Right ventricle myocardium inferior (tissue), 1 donor: ENCODE results near the gene ADAMTS14. TPM values are rescaled to one million over a fixed set of nuclear protein-coding genes. Genes with fewer than 3 reads are reported as not detected.
"Not testable (repeated sequence)": the region's sequence is repeated elsewhere in the genome, so short reads cannot be mapped to it uniquely, and the experiment has no call there.

ENCODE experiments used
- ATAC-seq: fragments of 200-7000 bp; cut with Tn5 transposase; one replicate; pipeline ENCODE4 v1.9.1; 2020; ENCODE audit warnings: mild to moderate bottlenecking, moderate library complexity
- DNase-seq: peaks from one replicate; pipeline ENCODE4 v3.0.0; 2021; ENCODE audit errors: missing footprints
- intact Hi-C: fragments of 100-400 bp; cut with DNase I; formaldehyde crosslinking; loops from one replicate; pipeline ENCODE4 v1.11.0; 2022
- long read RNA-seq: library from polyadenylated mRNA; unstranded; transcript quantifications from one replicate; pipeline ENCODE4 v2.0.0, GENCODE V29; 2021
- total RNA-seq: library from RNA; stranded (reverse); fragmentation: NEBNext Ultra II Directional; extraction: Animal tissue kit (Norgen Biotek cat#: 25700); gene quantifications from one replicate; pipeline ENCODE4 v1.2.1, GENCODE V29; 2021
- donor health status: DM: no; HTN: yes; CAD: no; lungs with severe emphysema.

The ADAMTS14 gene, protein sequence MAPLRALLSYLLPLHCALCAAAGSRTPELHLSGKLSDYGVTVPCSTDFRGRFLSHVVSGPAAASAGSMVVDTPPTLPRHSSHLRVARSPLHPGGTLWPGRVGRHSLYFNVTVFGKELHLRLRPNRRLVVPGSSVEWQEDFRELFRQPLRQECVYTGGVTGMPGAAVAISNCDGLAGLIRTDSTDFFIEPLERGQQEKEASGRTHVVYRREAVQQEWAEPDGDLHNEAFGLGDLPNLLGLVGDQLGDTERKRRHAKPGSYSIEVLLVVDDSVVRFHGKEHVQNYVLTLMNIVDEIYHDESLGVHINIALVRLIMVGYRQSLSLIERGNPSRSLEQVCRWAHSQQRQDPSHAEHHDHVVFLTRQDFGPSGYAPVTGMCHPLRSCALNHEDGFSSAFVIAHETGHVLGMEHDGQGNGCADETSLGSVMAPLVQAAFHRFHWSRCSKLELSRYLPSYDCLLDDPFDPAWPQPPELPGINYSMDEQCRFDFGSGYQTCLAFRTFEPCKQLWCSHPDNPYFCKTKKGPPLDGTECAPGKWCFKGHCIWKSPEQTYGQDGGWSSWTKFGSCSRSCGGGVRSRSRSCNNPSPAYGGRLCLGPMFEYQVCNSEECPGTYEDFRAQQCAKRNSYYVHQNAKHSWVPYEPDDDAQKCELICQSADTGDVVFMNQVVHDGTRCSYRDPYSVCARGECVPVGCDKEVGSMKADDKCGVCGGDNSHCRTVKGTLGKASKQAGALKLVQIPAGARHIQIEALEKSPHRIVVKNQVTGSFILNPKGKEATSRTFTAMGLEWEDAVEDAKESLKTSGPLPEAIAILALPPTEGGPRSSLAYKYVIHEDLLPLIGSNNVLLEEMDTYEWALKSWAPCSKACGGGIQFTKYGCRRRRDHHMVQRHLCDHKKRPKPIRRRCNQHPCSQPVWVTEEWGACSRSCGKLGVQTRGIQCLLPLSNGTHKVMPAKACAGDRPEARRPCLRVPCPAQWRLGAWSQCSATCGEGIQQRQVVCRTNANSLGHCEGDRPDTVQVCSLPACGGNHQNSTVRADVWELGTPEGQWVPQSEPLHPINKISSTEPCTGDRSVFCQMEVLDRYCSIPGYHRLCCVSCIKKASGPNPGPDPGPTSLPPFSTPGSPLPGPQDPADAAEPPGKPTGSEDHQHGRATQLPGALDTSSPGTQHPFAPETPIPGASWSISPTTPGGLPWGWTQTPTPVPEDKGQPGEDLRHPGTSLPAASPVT
- total RNA-seq: 0.43 TPM
- long read RNA-seq, partial matches to known transcripts: 0 of 1 reads
- long read RNA-seq, other reads (novel, unspliced or antisense): 1 of 1 reads

DNA sequence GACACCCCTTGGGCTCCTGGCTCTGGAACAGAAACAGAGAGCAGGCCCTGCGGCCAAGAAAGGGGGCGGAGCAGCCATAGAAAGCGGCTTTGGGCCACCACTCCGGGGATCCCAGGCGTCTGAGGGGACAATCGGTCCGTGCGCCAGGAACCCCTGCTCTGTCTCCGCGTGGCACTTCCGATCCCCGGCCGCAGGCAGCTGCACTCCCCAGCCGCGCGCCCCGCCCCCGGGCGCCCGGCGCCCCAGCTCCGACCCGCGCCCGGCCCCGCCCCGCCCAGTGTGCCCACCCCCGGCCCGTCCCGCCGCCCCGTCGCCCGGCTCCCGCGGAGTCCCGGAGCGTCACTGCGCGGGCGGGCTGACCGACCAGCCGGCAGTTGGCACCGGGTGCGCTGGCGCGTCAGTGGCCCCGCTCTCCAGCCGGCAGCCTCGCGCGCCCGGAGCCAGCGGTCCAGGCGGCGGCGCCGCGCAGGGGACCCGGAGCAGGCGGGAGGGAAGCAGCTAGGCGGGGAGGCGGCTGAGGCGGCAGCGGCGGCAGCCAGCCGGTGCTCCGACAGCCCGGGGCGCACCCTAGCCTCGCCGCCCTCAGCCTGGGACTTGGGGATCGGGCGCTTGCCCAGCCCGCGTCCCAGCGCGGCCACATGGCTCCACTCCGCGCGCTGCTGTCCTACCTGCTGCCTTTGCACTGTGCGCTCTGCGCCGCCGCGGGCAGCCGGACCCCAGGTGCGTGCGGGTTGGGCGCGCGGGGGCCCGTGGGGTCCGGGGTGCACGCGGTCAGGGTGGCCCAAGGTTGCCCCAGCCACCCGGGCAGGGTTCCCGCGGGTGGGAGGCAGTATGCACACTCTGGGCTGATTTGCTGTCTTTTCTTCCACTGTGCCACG lies at the start of gene ADAMTS14:
Gene ADAMTS14 (plus strand): TSS at position 342 of the 878 bp plus-strand sequence. CDS start 297 bp downstream, at position 639.
- DNase-seq (peak; percentile 67), ATAC-seq (peak; percentile 45)
- intact Hi-C loops: loop anchor here (5.0 kb wide), 2 partner anchors 100 to 115 kb away; no protein-coding TSS in a partner anchor

DNA sequence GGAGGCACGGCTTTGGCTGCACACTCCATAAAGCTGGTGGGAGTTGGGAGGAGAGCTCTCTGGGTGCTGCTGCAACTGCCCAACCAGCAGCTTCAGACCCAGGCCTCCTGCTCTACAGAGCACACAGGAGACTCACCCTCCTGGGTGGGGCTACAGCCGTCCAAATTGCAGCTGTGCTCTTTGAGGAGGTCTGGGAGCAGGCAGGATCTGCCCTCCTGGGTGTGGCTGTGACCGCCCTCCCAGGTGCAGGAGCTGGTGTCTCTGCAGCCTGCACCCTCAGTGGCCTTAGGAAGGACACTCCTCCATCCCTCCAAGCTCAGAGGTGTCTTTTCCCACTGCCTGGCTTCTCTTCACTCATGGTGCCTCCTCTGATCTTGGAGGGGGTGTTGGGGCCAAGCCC lies 49.8 kb upstream of the ADAMTS14 start:
- ATAC-seq: no peak
- DNase-seq: no peak
- intact Hi-C loops: no loop called here

DNA sequence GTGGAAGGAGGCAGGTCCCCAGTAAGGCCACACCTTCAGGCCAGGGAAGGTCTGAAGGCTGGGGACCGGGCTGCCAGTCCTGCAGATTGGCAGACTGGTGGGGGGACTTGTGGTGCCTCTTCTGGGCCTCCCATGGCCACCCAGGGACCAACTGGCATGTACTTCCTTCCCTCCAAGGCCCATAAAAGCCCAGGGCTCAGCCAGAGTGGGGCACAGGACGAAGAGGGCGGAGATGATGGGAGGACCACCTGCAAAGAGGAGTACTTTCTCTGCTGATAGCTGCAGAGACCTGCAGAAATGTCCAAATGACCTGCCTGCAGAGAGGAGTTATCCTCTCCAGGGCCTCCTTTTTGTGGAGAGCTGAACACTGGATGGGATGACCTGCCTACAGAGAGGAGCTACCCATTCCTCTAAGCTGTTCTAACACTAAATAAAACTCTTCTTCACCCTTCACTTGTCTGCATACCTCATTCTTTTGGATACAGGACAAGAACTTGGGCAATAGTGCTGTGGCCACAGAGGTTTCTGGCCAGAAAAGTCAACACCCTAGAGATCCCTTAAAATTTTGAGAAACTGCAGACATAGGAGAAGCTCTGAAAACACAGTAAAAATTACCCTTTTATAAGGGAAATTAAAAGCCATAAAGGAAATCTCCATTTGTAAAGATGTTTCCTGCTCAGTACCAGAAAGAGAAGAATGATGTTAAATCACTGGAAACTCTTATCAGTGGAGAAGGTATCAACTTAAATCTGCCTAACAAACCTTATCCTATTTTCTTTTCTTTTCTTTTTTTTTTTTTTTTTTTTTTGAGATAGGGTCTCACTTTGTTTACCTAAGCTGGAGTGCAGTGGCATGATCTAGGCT lies 49.1 kb upstream of the ADAMTS14 start:
- intact Hi-C loops: no loop called here
- ATAC-seq: peak; percentile 85
- no peak for DNase-seq

DNA sequence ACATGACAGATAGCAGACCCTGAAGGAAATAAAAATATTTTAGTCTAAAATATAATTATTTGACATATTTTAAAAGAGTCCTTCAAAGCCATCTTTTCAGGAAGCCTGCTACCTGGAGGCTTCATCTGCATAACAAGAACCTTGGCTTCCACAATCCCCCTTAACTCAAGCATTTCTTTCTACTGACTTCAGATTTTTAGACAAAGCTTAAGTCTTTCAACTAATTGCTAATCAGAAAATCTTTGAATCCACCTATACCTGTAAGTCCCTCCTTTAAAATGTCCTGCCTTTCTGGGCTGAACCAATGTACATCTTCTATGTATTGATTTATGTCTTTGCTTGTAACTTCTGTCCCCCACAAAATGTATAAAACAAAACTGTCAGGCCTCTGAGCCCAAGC lies 46.2 kb upstream of the ADAMTS14 start:
- no peak for DNase-seq
- ATAC-seq: no peak
- intact Hi-C loops: no loop called here

DNA sequence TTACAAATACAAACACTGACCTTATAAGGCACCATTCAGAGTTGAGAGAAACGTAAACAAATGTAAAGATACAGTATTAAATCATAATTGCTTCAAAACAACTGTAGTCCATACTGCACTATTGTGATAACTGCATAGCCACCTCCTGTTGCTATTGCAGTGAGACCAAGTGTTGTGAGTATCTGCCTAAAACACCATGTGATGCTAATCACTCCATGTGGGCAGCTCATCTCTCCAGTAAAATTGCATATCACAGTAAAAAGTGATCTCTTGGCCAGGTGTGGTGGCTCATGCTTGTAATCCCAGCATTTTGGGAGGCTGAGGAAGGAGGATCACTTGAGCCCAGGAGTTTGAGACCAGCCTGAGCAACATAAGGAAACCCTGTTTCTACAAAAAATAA lies 43.0 kb upstream of the ADAMTS14 start:
- no peak for ATAC-seq
- intact Hi-C loops: no loop called here

DNA sequence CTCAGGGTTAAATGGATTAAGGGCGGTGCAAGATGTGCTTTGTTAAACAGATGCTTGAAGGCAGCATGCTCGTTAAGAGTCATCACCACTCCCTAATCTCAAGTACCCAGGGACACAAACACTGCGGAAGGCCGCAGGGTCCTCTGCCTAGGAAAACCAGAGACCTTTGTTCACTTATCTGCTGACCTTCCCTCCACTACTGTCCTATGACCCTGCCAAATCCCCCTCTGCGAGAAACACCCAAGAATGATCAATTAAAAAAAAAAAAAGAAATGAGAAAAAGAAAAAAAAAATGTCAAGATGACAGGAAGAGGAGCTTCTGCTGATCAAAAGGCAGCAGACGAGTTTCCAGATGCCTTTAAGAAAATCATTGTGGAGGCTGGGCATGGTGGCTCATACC lies 40.6 kb upstream of the ADAMTS14 start:
- DNase-seq, intact Hi-C loops, ATAC-seq: not testable (repeated sequence)

More for the DNA sequence above, 43.0 kb upstream of the ADAMTS14 start:
- DNase-seq: no peak

DNA sequence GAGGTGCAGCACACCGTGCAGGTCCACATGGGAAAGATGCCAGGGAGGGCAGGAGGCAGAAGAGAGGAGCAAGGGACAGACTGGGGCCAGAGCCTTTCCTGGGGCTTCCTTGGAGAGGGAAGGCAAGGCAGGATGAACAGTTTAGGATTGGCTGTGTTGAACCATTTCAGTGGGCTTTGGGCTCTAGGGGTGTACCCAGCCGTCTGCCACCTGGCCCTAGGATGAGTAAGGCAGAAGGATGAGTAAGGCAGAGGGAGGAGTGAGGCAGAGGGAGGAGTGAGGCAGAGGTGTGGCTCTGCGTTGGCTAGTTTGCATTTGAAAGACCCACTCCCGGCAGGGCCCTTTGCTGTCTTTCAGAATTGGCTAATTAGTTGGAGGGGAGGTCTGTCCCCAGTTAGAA lies 38.3 kb upstream of the ADAMTS14 start:
- ATAC-seq (no peak), DNase-seq (no peak)
- intact Hi-C loops: no loop called here

DNA sequence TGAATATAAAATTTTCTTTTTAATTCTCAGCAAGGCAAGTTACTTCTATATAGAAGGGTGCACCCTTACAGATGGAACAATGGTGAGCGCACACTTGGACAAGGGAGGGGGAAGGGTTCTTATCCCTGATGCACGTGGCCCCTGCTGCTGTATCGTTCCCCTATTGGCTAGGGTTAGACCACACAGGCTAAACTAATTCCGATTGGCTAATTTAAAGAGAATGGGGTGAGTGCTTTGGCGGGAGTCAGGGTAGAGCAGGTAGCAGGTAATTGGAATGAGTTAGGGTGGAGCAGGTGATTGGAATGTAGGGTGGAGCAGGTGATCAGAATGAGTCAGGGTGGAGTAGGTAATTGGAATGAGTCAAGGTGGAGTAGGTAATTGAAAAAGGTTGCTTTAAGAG lies 37.8 kb upstream of the ADAMTS14 start:
- intact Hi-C loops, ATAC-seq, DNase-seq: not testable (repeated sequence)

DNA sequence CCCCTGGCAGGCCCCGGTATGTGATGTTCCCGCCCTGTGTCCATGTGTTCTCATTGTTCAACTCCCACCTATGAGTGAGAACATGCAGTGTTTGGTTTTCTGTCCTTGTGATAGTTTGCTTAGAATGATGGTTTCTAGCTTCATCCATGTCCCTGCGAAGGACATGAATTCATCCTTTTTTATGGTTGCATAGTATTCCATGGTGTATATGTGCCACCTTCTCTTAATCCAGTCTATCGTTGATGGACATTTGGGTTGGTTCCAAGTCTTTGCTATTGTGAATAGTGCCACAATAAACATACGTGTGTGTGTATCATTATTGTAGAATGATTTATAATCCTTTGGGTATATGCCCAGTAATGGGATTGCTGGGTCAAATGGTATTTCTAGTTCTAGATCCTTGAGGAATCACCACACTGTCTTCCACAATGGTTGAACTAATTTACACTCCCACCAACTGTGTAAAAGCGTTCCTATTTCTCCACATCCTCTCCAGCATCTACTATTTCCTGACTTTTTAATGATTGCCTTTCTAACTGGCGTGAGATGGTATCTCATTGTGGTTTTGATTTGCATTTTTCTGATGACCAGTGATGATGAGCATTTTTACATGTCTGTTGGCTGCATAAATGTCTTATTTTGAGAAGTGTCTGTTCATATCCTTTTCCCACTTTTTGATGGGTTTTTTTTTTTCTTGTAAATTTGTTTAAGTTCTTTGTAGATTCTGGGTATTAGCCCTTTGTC lies 32.5 kb upstream of the ADAMTS14 start:
- DNase-seq, ATAC-seq, intact Hi-C loops: not testable (repeated sequence)

DNA sequence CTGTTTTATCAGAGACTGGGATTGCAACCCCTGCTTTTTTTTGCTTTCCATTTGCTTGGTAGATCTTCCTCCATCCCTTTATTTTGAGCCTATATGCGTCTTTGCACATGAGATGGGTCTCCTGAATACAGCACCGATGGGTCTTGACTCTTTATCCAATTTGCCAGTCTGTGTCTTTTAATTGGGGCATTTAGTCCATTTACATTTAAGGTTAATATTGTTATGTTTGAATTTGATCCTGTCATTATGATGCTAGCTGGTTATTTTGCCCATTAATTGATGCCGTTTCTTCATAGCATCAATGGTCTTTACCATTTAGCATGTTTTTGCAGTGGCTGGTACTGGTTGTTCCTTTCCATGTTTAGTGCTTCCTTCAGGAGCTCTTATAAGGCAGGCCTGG lies 29.0 kb upstream of the ADAMTS14 start:
- intact Hi-C loops: not testable (repeated sequence)

DNA sequence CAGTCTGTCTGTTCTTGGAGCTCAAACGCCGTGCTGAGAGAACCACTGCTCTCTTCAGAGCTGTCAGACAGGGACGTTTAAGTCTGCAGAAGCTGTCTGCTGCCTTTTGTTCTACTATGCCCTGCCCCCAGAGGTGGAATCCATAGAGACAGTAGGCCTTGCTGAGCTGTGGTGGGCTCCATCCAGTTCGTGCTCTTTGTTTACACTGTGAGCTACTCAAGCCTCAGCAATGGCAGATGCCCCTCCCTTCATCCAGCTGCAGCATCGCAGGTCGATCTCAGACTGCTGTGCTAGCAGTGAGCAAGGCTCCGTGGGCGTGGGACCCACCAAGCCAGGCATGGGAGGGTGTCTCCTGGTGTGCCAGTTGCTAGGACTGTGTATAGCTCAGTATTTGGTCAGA lies 27.3 kb upstream of the ADAMTS14 start:
- ATAC-seq, intact Hi-C loops, DNase-seq: not testable (repeated sequence)

More for the DNA sequence above, 29.0 kb upstream of the ADAMTS14 start:
- DNase-seq, ATAC-seq: not testable (repeated sequence)

DNA sequence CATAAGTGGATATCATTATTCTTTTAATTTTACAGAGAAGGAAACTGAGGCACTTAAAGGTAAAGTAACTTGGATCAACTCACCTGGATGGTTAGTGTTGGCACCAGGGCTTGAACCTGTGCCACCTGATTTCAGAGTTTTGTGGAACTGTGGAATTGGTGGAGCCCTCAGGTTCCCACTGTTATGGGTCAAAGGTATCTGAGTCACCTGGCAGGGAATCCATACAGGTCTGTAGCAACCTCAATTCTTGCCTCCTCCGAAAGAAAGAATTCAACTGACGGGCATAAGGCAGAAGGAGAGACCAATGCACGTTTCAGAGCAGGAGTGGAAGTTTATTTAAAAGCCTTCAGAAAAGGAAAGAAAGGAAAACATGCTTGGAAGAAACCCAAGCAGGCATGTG lies 25.2 kb upstream of the ADAMTS14 start:
- ATAC-seq: no peak
- intact Hi-C loops: no loop called here
- DNase-seq: no peak

DNA sequence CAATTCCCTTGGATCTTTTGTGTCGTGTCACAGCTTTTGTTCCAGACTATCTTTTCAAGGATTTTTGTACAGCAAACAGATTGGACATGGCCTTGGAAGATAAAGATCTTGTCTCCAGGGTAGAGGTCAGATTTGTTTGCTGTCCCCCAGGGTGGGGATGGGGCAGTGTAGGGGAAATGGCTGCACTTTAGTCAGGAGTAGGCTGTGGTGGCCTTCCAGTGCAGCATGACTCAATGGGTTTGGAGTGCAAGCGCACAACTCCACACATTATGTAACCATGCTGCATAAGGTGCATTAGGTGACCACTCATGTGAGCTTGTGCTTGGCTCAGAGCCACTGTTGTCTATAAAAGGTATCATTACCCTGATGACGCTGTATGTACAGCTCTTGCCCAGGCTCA lies 23.9 kb upstream of the ADAMTS14 start:
- ATAC-seq (no peak), DNase-seq (no peak)
- intact Hi-C loops: no loop called here

DNA sequence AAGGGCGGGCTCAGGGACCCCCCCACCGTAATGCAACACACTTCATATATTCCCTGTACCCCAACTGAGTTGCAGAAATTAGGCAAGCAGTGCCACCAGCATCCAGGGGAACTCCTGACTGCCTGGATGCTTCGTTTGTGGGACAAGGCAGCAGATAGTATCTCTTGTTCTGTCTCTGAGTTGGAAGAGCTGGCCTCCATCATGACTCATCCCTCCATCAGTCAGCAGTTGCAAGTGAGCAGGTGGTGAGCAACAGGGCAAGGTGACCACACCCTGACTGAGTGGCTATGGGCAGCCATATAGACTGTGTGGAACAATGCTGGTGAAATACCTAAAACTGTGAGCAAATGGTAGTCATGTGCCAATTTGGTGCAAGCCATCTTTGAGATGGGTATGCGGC lies 22.8 kb upstream of the ADAMTS14 start:
- no peak for DNase-seq
- ATAC-seq: no peak
- intact Hi-C loops: no loop called here

DNA sequence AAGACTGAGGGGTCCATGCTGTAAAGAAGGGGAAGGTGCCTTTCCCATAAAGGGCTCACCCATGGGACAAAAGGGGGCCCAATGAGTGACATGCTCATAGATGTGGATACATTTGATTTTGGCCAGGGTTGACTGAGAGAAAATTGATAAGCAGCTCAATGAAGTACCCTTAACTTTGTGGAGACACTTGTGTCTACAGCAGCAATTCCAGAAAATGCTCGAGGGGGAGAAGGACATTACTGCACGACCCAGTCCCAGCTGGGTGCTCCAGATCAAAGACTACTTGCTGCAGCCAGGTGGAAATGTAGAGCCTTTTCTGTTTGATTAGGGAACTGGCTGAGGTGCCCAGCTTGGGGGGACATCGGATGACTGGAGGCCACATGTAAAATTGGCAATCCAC lies 22.2 kb upstream of the ADAMTS14 start:
- intact Hi-C loops: no loop called here
- ATAC-seq (no peak), DNase-seq (no peak)

DNA sequence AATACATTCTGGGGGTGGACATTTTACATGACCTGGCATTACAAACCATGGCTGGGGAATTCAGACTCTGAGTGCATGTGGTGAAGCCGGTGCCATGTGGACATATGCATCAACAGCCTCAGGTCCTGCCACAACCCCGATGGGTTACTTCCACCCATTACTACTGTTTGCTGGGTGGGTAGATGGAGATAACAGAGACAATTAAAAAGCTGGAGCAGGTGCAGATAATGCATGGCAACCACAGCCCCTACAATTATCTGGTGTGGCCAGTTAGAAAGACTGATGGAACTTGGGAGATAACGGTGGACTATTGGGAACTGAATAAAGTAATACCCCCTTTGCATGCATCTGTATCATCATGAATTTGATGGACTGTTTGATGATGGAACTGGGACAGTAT lies 21.6 kb upstream of the ADAMTS14 start:
- no peak for ATAC-seq
- no peak for DNase-seq
- intact Hi-C loops: no loop called here
